HFF-Myc (cell line): ENCODE data around the gene GPRC5C.

ENCODE experiments used
- DNase-seq: peaks from one replicate; pipeline ENCODE4 v3.0.0-alpha.2; 2011; ENCODE audit warnings: low read depth; ENCODE audit errors: extremely low read depth
- H3K4me3 ChIP-seq: replicated peaks from 2 replicates; pipeline ENCODE4 v1.5.1; 2011; ENCODE audit warnings: low read depth, mild to moderate bottlenecking, control low read depth, low read length
- TF ChIP-seq, protein P1 (sequence below): IDR thresholded peaks from 2 replicates; pipeline ENCODE4 v1.5.1; 2012; ENCODE audit warnings: mild to moderate bottlenecking, low read depth, low read length, control low read depth; ENCODE audit errors: missing control alignments

The GPRC5C gene, protein sequence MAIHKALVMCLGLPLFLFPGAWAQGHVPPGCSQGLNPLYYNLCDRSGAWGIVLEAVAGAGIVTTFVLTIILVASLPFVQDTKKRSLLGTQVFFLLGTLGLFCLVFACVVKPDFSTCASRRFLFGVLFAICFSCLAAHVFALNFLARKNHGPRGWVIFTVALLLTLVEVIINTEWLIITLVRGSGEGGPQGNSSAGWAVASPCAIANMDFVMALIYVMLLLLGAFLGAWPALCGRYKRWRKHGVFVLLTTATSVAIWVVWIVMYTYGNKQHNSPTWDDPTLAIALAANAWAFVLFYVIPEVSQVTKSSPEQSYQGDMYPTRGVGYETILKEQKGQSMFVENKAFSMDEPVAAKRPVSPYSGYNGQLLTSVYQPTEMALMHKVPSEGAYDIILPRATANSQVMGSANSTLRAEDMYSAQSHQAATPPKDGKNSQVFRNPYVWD

GRCh38 chr17:74431568-74432423 is at the start of gene GPRC5C:
Gene GPRC5C, plus strand, starts transcription at chr17:74432088. Its CDS starts 7,689 bp downstream, at chr17:74439777.
- DNase-seq: no peak
- peak within 1 kb of the TSS; percentile 7; the same call in 1 of the 2 replicates for H3K4me3 ChIP-seq
- TF ChIP-seq, protein P1, sequence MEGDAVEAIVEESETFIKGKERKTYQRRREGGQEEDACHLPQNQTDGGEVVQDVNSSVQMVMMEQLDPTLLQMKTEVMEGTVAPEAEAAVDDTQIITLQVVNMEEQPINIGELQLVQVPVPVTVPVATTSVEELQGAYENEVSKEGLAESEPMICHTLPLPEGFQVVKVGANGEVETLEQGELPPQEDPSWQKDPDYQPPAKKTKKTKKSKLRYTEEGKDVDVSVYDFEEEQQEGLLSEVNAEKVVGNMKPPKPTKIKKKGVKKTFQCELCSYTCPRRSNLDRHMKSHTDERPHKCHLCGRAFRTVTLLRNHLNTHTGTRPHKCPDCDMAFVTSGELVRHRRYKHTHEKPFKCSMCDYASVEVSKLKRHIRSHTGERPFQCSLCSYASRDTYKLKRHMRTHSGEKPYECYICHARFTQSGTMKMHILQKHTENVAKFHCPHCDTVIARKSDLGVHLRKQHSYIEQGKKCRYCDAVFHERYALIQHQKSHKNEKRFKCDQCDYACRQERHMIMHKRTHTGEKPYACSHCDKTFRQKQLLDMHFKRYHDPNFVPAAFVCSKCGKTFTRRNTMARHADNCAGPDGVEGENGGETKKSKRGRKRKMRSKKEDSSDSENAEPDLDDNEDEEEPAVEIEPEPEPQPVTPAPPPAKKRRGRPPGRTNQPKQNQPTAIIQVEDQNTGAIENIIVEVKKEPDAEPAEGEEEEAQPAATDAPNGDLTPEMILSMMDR: no peak

DNA sequence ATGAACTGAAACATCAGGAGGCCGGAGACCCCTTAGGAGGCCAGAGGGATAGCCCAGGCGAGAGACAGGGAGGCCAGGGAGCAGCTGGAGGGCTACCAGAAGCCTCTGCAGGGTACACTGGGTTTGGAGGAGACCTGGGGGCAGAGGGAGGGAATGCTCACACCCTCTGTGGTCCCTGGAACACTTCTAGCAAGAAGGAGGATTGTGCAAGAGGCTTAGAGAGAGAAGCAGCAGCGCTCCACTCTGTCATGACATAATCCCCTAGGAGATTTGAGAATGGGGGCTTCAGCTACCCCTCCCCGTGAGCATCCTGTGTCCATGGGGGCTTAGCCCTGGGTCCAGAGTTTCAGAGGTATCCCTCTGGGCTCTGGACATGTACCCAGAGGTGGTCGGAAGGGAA is 48.7 kb upstream of the GPRC5C start:
- TF ChIP-seq, protein P1: no peak
- DNase-seq: no peak
- no peak overlapping the region for H3K4me3 ChIP-seq

- no peak for DNase-seq
- TF ChIP-seq, protein P1: no peak
These were observed 46.7 kb upstream of the GPRC5C start for GRCh38 chr17:74385201-74385600.

DNA sequence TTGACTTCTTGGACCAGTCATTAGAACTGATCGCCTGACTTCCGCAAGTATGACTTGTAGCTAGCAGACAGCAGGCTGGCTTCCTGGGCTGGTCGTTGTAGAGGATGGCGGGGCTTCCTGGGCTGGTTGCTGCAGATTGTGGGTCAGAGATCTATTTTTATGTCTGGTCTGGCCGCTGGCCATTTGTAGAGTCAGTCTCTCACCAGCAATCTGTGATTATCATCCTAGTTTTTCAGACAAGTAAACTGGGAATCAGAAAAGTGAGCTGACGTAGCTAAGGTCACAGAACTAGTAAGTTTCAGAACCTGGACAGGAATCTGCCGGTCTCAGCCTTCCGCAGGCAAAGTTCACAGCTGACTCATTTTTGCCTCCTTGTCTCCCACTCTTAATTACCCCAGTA is 45.5 kb upstream of the GPRC5C start:
- DNase-seq: no peak
- TF ChIP-seq, protein P1: no peak

More at GRCh38 chr17:74385201-74385600, 46.7 kb upstream of the GPRC5C start:
- no peak overlapping the region for H3K4me3 ChIP-seq

GRCh38 chr17:74387365-74388218 is 44.3 kb upstream of the GPRC5C start:
- no peak for DNase-seq
- TF ChIP-seq, protein P1: no peak
- H3K4me3 ChIP-seq: no peak overlapping the region

More for the DNA sequence above, 45.5 kb upstream of the GPRC5C start:
- H3K4me3 ChIP-seq: no peak overlapping the region
